GM19324 (cell line): ENCODE data around the gene C19orf38.
"Not testable (repeated sequence)": the region's sequence is repeated elsewhere in the genome, so short reads cannot be mapped to it uniquely, and the experiment has no call there.

Source experiments
- ATAC-seq: cut with Tn5 transposase; IDR thresholded peaks from one replicate; pipeline ENCODE4 v1.9.1; 2021; ENCODE audit warnings: mild to moderate bottlenecking, moderate library complexity; ENCODE audit not compliant: unreplicated experiment, low FRiP score

The C19orf38 gene

GRCh38 chr19:10870955-10871603 lies 22.9 kb downstream of the C19orf38 start, which contains the start of gene CARM1:
TSS of gene CARM1 (plus strand) at chr19:10871553. CDS start at chr19:10871703, 150 bp downstream.
- peak; percentile 81 for ATAC-seq

DNA sequence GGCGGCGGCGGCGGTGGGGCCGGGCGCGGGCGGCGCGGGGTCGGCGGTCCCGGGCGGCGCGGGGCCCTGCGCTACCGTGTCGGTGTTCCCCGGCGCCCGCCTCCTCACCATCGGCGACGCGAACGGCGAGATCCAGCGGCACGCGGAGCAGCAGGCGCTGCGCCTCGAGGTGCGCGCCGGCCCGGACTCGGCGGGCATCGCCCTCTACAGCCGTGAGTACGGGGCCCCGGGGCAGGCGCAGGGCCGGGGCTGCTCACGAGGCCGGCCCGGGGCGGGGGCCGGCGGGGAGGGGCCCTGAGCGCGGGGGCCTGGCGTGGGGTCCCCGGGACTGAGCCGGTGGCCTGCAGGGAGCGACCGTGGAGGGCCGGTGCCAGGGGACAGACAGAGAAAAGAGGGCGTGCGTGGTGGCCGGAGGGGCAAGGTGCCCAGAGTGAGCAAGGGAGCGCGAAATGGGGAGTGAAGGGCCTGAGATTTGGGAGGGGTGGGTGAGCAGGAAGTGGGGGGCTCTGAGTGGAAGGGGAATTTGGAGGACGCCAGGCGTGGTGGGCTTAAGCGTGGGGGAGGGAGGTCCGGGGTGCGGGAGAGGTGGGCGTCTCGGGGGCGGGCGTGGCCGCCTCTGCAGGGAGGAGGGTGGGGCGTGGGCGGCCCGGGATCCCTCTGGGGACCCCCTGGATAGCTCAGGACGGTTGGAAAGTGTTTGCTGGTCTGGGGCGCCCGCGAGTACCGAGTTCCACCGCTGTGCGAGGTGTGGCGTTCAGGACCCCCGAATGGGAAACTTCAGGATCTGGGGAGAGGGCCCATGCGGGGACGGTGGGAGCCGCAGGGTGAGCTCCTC lies 23.7 kb downstream of the C19orf38 start:
- ATAC-seq, result peak; percentile 11

DNA sequence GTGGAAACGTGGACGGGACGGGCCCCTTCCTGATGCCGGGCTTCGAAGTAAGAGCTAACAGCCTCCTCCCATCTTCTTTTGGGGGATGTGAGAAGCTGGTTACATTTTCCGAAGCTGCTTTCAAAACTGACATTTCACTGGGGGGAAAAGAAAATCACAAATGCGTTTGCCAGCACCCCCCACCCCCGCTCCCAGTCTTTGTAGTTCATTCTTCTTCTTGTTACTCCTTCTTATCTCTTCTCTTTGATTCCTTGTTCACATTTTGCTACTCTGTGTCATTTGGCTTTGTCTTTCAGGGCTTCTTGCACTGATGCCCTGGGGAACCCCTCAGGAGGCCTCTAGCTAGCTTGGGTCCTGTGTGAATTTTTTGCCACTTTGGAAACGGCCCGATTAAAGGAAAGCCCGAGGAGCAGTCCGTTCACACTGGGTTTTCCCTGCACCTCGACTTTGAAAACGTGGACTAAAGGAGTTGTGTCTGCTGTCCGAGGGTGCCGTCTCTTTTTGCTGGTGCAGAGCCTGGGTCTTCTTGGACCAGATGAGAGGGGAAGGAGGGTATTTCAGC lies 24.4 kb downstream of the C19orf38 start:
- no peak for ATAC-seq

- no peak for ATAC-seq
These were observed 25.8 kb downstream of the C19orf38 start for GRCh38 chr19:10874024-10874423.

DNA sequence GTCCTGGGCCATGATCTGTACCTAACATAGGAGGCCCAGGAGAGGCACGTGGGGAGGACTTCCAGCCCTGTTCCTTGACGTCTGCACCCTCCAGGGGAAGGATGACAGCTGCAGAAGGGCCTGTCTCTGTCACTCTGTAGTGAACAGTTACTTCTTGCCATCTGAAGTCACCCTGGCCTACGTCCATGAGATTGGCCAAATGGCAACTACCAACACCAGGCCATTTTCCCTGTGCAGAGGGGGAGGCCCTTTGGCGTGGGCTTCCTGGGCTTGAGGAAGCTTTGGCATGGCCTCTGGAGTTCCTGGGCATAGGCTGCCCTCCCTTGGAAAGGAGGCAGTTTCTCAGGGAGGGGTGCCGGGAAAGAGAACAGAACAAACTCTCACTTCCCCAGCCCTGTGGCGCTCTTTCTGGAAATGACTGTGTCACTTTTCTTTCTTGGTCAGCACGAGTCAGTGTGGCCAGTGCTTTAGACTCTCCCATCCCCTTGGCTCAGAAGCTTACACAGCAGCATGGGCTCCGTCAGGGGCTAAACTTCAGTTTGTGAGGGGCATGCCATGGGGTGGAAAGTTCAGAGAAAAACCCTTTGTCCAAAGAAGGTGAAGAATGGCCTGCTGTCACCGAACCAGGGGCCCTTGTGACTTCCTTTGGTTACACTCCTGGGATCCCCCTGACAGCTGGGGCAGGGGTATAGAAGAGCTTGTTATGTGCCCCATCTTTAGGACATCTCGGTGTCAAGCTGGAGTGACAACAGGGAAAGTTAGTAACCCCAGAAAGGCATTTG lies 28.4 kb downstream of the C19orf38 start:
- ATAC-seq, result no peak

DNA sequence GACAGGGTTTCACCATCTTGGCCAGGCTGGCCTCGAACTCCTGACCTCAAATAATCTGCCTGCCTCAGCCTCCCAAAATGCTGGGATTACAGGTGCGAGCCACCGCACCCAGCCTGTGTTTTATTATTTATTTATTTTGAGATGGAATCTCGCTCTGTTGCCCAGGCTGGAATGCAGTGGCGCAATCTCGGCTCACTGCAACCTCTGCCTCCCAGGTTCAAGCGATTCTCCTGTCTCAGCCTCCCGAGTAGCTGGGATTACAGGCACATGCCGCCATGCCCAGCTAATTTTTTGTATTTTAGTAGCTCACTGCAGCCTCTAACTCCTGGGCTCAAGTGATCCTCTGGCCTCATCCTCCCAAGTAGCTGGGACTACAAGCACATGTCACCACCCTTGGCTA lies 29.4 kb downstream of the C19orf38 start:
- ATAC-seq, result not testable (repeated sequence)

DNA sequence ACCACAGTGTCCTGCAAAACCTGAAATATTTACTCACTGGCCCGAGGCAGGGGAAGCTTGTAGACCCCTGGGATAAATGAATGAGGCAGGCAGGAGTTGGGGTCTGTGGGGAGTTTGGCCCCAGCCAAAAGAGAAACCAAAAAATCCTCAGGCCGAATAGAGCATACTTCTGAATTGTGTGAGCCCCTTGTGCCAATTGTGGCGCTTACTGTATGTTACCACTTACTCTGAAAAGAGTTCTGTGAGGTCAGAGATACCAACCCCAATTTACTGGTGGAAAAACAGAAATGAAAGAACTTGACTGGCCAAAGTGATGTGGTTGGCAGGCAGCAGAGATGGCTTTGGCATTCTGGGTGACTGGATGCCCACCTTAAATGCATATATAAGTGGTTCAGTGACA lies 30.0 kb downstream of the C19orf38 start:
- ATAC-seq, result no peak

DNA sequence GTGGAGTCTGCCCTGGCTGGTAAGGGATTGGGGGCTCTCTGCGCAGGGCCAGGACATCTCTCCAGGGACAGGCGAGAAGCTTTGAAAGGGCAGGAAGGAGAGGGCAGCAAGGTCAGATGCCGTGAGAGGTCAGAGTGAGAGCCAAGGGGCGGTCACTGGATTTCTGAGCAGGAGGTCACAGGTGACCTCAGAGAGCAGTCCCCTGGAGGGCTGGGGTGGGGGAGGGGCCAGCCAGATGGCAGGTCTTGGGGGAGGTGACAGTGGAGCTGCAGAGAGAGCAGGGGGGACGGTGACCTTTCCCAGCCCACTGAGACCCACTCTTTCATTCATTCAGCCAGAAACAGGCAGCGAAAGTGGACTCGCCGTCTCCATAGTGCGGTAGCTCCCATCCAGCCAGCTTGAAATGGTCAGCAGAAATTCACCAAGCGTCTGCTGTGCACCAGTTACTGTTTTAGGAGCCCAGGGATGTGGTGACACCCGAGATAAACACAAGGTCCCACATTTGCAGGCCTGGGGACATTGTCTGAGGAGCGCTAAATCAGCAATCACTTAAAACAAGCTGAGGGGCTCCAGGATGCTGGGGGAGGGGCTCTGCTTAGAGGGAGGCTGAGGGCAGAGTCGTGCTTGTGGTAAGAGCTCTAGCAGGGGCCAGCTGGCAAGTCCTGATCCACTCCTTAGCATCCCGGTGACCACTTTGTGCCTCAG lies 33.3 kb downstream of the C19orf38 start:
- no peak for ATAC-seq

DNA sequence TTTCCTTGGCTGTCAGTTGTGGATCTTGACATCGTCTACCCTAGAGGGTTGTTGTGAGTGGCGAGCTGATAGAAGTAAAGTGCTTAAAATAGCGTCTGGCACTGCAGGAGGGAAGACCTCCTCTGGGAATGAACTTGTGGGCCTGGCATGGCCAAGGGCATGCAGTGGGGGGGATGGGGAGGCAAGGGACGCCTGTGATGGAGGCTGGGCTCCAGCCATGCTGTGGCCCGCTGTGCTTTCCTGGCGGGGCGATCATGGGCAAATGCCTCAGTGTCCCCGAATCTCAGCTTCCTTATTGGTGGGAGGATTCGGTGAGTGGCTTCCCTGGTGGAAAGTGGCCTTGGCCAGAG lies 33.9 kb downstream of the C19orf38 start:
- no peak for ATAC-seq

GRCh38 chr19:10884274-10884673 lies 36.1 kb downstream of the C19orf38 start:
- no peak for ATAC-seq

- no peak for ATAC-seq
These were observed 37.3 kb downstream of the C19orf38 start for GRCh38 chr19:10885201-10886169.

DNA sequence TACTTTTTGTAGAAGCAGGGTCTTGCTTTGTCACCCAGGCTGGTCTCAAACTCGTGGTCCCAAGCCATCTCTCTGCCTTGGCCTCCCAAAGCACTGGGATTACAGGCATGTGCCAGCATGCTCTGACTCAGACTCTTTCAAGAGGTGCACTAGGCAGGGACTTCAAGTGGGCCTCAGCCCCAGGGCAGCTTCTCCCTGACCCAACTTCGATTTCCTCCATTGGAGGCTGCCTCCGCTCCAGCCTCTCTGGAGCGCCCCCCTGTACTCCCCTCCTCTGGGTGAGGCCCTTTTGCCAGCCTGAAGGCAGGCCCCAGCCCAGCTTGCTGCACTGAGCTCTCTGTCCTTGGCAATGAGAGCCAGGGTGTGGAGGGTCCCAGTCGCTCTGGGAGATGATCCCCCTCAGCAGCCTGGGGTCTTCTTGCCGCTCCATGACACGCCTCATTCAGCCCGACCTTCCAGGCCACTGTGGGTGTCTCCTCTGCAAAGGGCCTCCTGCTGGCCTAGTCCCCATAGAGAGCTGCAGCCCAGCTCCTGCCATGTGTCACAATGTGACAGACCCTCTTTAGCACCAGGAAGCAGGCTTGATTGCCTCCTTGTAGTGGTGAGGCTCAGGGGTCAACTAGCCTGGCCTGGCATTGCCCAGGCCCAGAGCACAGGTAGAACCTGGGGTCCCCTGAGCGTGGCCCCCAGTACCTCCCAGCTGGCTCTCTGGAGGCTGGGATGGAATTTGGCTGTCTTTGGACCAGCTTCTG lies 39.6 kb downstream of the C19orf38 start:
- ATAC-seq, result no peak

GRCh38 chr19:10888421-10888866 lies 40.2 kb downstream of the C19orf38 start:
- ATAC-seq, result no peak

- ATAC-seq, result no peak
These were observed 41.7 kb downstream of the C19orf38 start for GRCh38 chr19:10889880-10890279.

GRCh38 chr19:10891405-10892086 lies 43.3 kb downstream of the C19orf38 start:
- no peak for ATAC-seq

DNA sequence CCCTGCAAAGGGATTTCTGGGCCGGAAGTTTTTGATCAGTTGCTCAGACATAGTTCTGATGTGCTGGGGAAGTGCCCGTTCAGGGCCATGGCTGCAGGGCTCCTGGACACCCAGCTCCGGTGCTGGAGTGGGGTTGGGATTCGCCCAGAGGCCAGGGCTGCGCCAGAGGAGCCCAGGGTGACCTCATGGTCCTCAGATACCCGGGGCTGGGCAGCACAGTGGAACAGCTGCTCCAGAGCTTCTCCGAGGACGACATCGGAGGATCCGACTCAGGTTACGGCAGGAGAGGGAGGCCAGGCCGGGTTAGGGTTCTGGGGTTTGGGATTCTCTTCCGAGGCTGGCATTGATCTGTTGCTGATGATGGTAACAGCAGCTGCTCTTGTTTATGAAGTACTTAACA lies 44.0 kb downstream of the C19orf38 start:
- ATAC-seq, result no peak

GRCh38 chr19:10894911-10895213 lies 46.6 kb downstream of the C19orf38 start:
- no peak for ATAC-seq

DNA sequence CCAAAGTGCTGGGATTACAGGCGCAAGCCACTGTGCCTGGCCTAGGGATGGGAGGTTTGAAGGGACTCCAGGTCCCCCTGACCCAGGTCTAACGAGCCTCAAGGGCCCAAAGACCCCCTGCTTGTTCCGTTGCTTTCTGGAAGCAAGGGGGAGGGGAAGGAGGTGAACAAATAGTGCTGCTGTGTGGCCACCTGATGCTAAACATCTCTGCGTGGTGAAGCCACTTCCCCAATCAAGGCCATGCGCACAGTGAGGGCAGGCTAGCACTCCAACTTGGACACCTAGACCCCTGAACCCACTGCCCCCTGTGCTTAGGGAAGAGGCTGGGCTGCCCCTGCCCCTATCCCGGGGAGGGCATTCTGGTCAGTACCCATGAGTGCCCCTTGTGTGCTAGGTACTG lies 47.1 kb downstream of the C19orf38 start:
- no peak for ATAC-seq
